HuH-7.5 (cell line): Measurements from ENCODE around the gene ANXA4.
"Not testable (repeated sequence)": the region's sequence is repeated elsewhere in the genome, so short reads cannot be mapped to it uniquely, and the experiment has no call there.

Experiments used
- DNase-seq: peaks from one replicate; pipeline ENCODE4 v3.0.0; 2011; ENCODE audit warnings: low spot score

Gene ANXA4

GRCh38 chr2:69755862-69756467 is 14.0 kb downstream of the ANXA4 start:
- DNase-seq: no peak

- no peak for DNase-seq
Measured at GRCh38 chr2:69762025-69762424, 20.1 kb downstream of the ANXA4 start.

GRCh38 chr2:69762513-69763494 is 20.9 kb downstream of the ANXA4 start:
- no peak for DNase-seq

GRCh38 chr2:69763831-69764230 is 21.9 kb downstream of the ANXA4 start:
- not testable (repeated sequence) for DNase-seq

- no peak for DNase-seq
Measured at GRCh38 chr2:69764286-69765095, 22.6 kb downstream of the ANXA4 start.

GRCh38 chr2:69765096-69765380 is 23.1 kb downstream of the ANXA4 start:
- DNase-seq: no peak

GRCh38 chr2:69766014-69766413 is 24.1 kb downstream of the ANXA4 start:
- no peak for DNase-seq

- DNase-seq: no peak
Measured at GRCh38 chr2:69767034-69767433, 25.1 kb downstream of the ANXA4 start.

- no peak for DNase-seq
Measured at GRCh38 chr2:69768235-69768634, 26.3 kb downstream of the ANXA4 start.

GRCh38 chr2:69768789-69769188 is 26.9 kb downstream of the ANXA4 start:
- DNase-seq: no peak

- no peak for DNase-seq
Measured at GRCh38 chr2:69769272-69769671, 27.3 kb downstream of the ANXA4 start.

GRCh38 chr2:69770193-69770702 is 28.3 kb downstream of the ANXA4 start:
- no peak for DNase-seq

GRCh38 chr2:69770747-69771146 is 28.8 kb downstream of the ANXA4 start:
- no peak for DNase-seq

GRCh38 chr2:69771461-69771860 is 29.5 kb downstream of the ANXA4 start:
- DNase-seq: no peak

- DNase-seq: no peak
Measured at GRCh38 chr2:69773206-69773605, 31.3 kb downstream of the ANXA4 start.

GRCh38 chr2:69774258-69774983 is 32.5 kb downstream of the ANXA4 start:
- not testable (repeated sequence) for DNase-seq

- DNase-seq: no peak
Measured at GRCh38 chr2:69774984-69775982, 33.3 kb downstream of the ANXA4 start.

- no peak for DNase-seq
Measured at GRCh38 chr2:69776886-69777785, 35.2 kb downstream of the ANXA4 start.

GRCh38 chr2:69777786-69778105 is 35.8 kb downstream of the ANXA4 start:
- no peak for DNase-seq
